Measurements from ENCODE around the gene MGMT. TPM values are rescaled to one million over a fixed set of nuclear protein-coding genes. Genes with fewer than 3 reads are reported as not detected.

MGMT gene
- total RNA-seq, 2 donors from 2014 or later: 28.6 to 33.7 TPM

DNA sequence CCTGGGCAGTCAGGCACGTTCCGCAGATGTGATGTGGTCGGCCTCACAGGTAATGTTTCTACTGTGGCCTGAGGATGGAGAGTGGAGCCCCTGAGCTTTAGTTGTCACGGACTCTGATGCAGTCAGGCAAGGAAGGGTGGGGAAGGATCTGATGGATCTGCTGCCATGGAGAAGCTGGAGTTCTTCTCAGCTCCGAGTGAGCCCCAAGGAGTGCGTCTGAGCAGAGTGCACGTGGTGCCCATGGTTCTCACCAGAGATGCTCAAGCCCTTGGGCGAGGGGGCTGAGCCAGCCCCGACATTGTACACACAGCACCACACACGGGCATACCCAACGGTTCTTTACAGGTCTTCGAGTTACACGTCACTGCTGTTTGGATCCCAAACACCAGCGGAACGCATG, 304.5 kb downstream of the MGMT start:
- H3K27me3 Mint-ChIP-seq (ENCODE audit: insufficient read depth): no peaks in the 10 kb centered on the region
- no peaks in the 10 kb centered on the region for H3K9me3 ChIP-seq (ENCODE audit: control insufficient read depth, low read length)
- H3K27ac ChIP-seq (ENCODE audit: low read depth, low read length): no peak overlapping the region
- H3K9me3 Mint-ChIP-seq: no peaks in the 10 kb centered on the region
- no peak overlapping the region for H3K4me3 Mint-ChIP-seq
- 94 to 97% methylated on average over 14 to 15 of the region's 15 CpGs for WGBS, 2 experiments (ENCODE audit: insufficient coverage in 1 of 2, insufficient read length in 1 of 2)
- no peaks in the 10 kb centered on the region for H3K36me3 ChIP-seq (ENCODE audit: control insufficient read depth, insufficient read depth, low read length)
- TF ChIP-seq, protein P1, sequence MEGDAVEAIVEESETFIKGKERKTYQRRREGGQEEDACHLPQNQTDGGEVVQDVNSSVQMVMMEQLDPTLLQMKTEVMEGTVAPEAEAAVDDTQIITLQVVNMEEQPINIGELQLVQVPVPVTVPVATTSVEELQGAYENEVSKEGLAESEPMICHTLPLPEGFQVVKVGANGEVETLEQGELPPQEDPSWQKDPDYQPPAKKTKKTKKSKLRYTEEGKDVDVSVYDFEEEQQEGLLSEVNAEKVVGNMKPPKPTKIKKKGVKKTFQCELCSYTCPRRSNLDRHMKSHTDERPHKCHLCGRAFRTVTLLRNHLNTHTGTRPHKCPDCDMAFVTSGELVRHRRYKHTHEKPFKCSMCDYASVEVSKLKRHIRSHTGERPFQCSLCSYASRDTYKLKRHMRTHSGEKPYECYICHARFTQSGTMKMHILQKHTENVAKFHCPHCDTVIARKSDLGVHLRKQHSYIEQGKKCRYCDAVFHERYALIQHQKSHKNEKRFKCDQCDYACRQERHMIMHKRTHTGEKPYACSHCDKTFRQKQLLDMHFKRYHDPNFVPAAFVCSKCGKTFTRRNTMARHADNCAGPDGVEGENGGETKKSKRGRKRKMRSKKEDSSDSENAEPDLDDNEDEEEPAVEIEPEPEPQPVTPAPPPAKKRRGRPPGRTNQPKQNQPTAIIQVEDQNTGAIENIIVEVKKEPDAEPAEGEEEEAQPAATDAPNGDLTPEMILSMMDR (conservative IDR thresholded peaks at IDR 0.05): no peak
- peaks cover 8% of the 10 kb centered on the region for H3K36me3 Mint-ChIP-seq (ENCODE audit: low read depth)
- no peak overlapping the region for H3K4me3 ChIP-seq (ENCODE audit: low read length)
- H3K4me1 Mint-ChIP-seq: no peaks in the 10 kb centered on the region
- H3K4me1 ChIP-seq (ENCODE audit: control insufficient read depth, insufficient read depth, low read length): no peaks in the 10 kb centered on the region
- H3K27ac Mint-ChIP-seq: no peak overlapping the region
- DNase-seq: peak; percentile 20
- no peak overlapping the region for H3K9ac ChIP-seq (ENCODE audit: extremely low read depth, low read length, poor library complexity, severe bottlenecking)
- H3K27me3 ChIP-seq (ENCODE audit: control insufficient read depth, insufficient read depth, low read length, poor library complexity, severe bottlenecking): no peaks in the 10 kb centered on the region

DNA sequence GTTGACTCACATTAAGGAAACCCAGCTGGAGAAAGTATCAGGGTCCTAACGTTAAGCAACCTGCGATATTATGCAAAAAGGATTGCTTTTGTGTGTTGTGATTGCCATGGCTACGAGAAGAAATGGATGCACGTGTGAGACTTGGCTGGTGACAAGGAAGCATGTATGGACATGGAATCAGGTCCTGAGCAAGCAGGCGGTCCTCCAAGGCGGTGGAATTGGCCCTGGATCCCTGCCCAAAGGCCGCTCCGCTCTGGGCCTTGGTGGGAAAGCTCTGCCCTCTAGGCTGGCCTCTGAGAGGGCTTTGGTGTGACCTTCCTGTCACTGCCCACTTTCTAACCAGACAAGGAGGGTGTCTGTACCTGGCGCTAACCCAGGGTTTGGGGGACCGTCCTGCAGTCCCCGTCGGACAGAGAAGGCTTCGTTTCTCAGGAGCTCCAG, 305.0 kb downstream of the MGMT start:
- Mint-ChIP-seq H3K4me3 (no peak overlapping the region), H3K9me3 (no peaks in the 10 kb centered on the region), H3K27me3 (ENCODE audit: insufficient read depth) (no peaks in the 10 kb centered on the region), H3K27ac (no peak overlapping the region), H3K4me1 (no peaks in the 10 kb centered on the region), H3K36me3 (ENCODE audit: low read depth) (peaks cover 8% of the 10 kb centered on the region)
- 92 to 93% methylated on average over 11 to 13 of the region's 13 CpGs for WGBS, 2 experiments (ENCODE audit: insufficient coverage in 1 of 2, insufficient read length in 1 of 2)
- no peaks in the 10 kb centered on the region for H3K36me3 ChIP-seq (ENCODE audit: control insufficient read depth, insufficient read depth, low read length)
- no peak overlapping the region for H3K9ac ChIP-seq (ENCODE audit: extremely low read depth, low read length, poor library complexity, severe bottlenecking)
- H3K27me3 ChIP-seq (ENCODE audit: control insufficient read depth, insufficient read depth, low read length, poor library complexity, severe bottlenecking): no peaks in the 10 kb centered on the region
- no peaks in the 10 kb centered on the region for H3K4me1 ChIP-seq (ENCODE audit: control insufficient read depth, insufficient read depth, low read length)
- TF ChIP-seq, protein P1 (conservative IDR thresholded peaks at IDR 0.05): no peak
- no peak overlapping the region for H3K4me3 ChIP-seq (ENCODE audit: low read length)
- DNase-seq: peak; percentile 14
- H3K9me3 ChIP-seq (ENCODE audit: control insufficient read depth, low read length): no peaks in the 10 kb centered on the region
- no peak overlapping the region for H3K27ac ChIP-seq (ENCODE audit: low read depth, low read length)

DNA sequence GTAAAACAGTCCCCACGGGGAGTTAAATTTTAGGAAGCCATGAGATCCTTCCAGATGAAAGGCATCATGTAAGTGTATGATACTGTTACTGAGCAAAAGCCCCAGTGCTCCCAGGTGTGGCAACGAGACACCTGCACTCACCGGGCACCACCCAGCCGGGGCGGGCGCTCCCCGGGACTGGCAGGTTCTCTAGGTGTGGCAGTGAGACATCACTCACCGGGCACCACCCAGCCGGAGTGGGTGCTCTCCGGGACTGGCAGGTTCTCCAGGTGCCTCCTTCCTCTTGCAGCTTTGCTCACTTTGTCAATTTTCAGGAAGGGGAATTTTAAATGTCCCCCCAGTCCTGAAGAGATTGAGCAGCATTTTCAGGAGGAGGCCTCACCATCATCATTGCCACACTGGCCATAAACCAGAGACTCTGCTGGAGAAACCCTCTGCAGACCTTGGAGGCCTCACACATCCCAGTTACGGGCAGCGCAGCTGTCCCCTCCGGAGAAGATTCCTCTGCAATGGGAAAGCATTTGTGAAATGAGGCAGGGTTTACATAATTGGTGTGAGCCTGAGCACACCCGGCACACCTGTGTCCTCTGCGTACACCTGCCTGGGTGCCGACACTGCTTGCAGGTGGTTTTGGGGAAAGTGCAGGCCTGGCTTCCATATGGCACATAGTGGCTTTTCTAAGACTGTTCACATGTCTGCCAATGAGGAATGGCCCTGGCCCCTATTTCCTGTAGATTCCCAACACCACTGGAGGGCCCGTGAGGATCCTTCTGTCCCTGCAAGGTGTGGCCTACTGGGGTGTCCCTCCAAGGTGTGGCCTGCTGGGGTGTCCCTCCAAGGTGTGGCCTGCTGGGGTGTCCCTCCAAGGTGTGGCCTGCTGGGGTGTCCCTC, 305.7 kb downstream of the MGMT start:
- H3K27ac Mint-ChIP-seq: no peak overlapping the region
- H3K4me3 Mint-ChIP-seq: no peak overlapping the region
- Histone ChIP-seq H3K9ac (ENCODE audit: extremely low read depth, low read length, poor library complexity, severe bottlenecking) (no peak overlapping the region), H3K27me3 (ENCODE audit: control insufficient read depth, insufficient read depth, low read length, poor library complexity, severe bottlenecking) (no peaks in the 10 kb centered on the region), H3K4me1 (ENCODE audit: control insufficient read depth, insufficient read depth, low read length) (no peaks in the 10 kb centered on the region), H3K4me3 (ENCODE audit: low read length) (no peak overlapping the region), H3K27ac (ENCODE audit: low read depth, low read length) (no peak overlapping the region), H3K9me3 (ENCODE audit: control insufficient read depth, low read length) (no peaks in the 10 kb centered on the region), H3K36me3 (ENCODE audit: control insufficient read depth, insufficient read depth, low read length) (no peaks in the 10 kb centered on the region)
- TF ChIP-seq, protein P1 (conservative IDR thresholded peaks at IDR 0.05): no peak
- 93 to 96% methylated on average over 9 to 17 of the region's 17 CpGs for WGBS, 2 experiments (ENCODE audit: insufficient coverage in 1 of 2, insufficient read length in 1 of 2)
- DNase-seq: peak; percentile 31
- no peaks in the 10 kb centered on the region for H3K4me1 Mint-ChIP-seq
- H3K9me3 Mint-ChIP-seq: no peaks in the 10 kb centered on the region
- H3K27me3 Mint-ChIP-seq (ENCODE audit: insufficient read depth): no peaks in the 10 kb centered on the region
- peaks cover 8% of the 10 kb centered on the region for H3K36me3 Mint-ChIP-seq (ENCODE audit: low read depth)

Data from endodermal cell (in vitro differentiated cells).